ENCODE results near the gene GOLGA6L1.
"Not testable (repeated sequence)": the region's sequence is repeated elsewhere in the genome, so short reads cannot be mapped to it uniquely, and the experiment has no call there.

Gene GOLGA6L1

GRCh38 chr15:23136722-23137121 lies at the start of gene GOLGA6L1:
TSS of gene GOLGA6L1 (minus strand) at chr15:23136822. CDS start at chr15:23136731, 91 bp downstream.
- not testable (repeated sequence) for DNase-seq (ENCODE audit: low spot score)

GRCh38 chr15:23181201-23181600 lies 44.6 kb upstream of the GOLGA6L1 start:
- DNase-seq (ENCODE audit: low spot score), result not testable (repeated sequence)

GRCh38 chr15:23180547-23180927 lies 43.9 kb upstream of the GOLGA6L1 start:
- DNase-seq (ENCODE audit: low spot score), result not testable (repeated sequence)

- DNase-seq (ENCODE audit: low spot score), result peak; percentile 3
These were observed 43.3 kb upstream of the GOLGA6L1 start for GRCh38 chr15:23179768-23180546.

- not testable (repeated sequence) for DNase-seq (ENCODE audit: low spot score)
These were observed 40.1 kb upstream of the GOLGA6L1 start for GRCh38 chr15:23176683-23177082.

- DNase-seq (ENCODE audit: low spot score), result not testable (repeated sequence)
These were observed 39.0 kb upstream of the GOLGA6L1 start for GRCh38 chr15:23175606-23176005.

GRCh38 chr15:23174609-23175140 lies 38.1 kb upstream of the GOLGA6L1 start:
- DNase-seq (ENCODE audit: low spot score), result not testable (repeated sequence)

- not testable (repeated sequence) for DNase-seq (ENCODE audit: low spot score)
These were observed 3.8 kb downstream of the GOLGA6L1 start for GRCh38 chr15:23132787-23133186.

- no peak for DNase-seq (ENCODE audit: low spot score)
These were observed 18.4 kb downstream of the GOLGA6L1 start for GRCh38 chr15:23118208-23118607.

- no peak for DNase-seq (ENCODE audit: low spot score)
These were observed 40.8 kb downstream of the GOLGA6L1 start for GRCh38 chr15:23095796-23096195.

GRCh38 chr15:23083115-23083514 lies 53.5 kb downstream of the GOLGA6L1 start:
- DNase-seq (ENCODE audit: low spot score), result no peak

GRCh38 chr15:23081996-23082737 lies 54.5 kb downstream of the GOLGA6L1 start:
- not testable (repeated sequence) for DNase-seq (ENCODE audit: low spot score)

GRCh38 chr15:23081271-23081670 lies 55.4 kb downstream of the GOLGA6L1 start:
- no peak for DNase-seq (ENCODE audit: low spot score)

- no peak for DNase-seq (ENCODE audit: low spot score)
These were observed 56.9 kb downstream of the GOLGA6L1 start for GRCh38 chr15:23079766-23080165.
